MM.1S (cell line): ENCODE data around the gene SPATA9.

ENCODE experiments used
- EZH2 ChIP-seq: fragments of 300-600 bp; sonication (generic); optimal IDR thresholded peaks from 2 replicates; pipeline ENCODE3; 2017; ENCODE audit warnings: low read depth, mild to moderate bottlenecking, antibody characterized with exemption, low read length, mixed read lengths
- EZH2phosphoT487 ChIP-seq: fragments of 300-600 bp; sonication (generic); IDR thresholded peaks from 2 replicates; pipeline ENCODE4 v1.6.1; 2018; ENCODE audit warnings: antibody characterized with exemption, low read length
- TF ChIP-seq, protein P1 (sequence below): fragments of 300-600 bp; sonication (generic); IDR thresholded peaks from 2 replicates; pipeline ENCODE4 v1.5.1; 2016; ENCODE audit warnings: antibody characterized with exemption, low read length, mixed read lengths

DNA sequence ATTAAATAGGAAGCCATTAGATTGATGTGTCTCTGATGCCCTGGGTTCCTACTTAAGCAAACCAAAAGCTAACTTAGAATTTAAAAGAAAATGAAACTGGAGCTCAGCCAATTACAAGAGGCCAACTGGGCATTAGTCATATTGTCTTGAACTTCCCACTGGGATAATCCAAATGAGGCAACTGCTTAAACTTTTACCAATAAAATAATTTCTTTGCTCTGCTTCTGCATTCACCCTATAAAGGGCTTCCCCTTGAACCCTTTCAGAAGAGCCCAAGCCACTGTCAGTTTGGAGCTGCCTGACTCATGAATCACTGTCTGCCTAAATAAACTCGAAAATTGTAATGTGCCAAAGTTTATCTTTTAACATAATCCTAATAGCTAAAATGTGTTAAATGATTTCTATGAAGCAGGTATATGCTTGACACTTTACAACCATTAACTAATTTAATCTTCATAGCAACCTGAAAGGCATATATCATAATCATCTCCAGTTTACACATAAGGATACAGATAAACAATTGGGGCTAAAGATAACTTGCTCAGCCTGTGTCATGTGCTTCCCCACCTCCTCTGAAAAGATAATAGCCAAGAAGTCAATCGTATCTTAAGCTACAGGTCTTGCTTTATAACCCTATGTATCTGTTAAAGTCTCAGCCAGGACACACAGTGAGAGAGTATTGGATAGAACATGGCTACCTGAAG lies 51.4 kb downstream of the SPATA9 start:
- TF ChIP-seq, protein P1, sequence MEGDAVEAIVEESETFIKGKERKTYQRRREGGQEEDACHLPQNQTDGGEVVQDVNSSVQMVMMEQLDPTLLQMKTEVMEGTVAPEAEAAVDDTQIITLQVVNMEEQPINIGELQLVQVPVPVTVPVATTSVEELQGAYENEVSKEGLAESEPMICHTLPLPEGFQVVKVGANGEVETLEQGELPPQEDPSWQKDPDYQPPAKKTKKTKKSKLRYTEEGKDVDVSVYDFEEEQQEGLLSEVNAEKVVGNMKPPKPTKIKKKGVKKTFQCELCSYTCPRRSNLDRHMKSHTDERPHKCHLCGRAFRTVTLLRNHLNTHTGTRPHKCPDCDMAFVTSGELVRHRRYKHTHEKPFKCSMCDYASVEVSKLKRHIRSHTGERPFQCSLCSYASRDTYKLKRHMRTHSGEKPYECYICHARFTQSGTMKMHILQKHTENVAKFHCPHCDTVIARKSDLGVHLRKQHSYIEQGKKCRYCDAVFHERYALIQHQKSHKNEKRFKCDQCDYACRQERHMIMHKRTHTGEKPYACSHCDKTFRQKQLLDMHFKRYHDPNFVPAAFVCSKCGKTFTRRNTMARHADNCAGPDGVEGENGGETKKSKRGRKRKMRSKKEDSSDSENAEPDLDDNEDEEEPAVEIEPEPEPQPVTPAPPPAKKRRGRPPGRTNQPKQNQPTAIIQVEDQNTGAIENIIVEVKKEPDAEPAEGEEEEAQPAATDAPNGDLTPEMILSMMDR, result no peak
- TF ChIP-seq EZH2phosphoT487, result no peak
- no peak for TF ChIP-seq EZH2
